Epithelial cell of esophagus (primary cell): ENCODE measurements around the gene DNAH9.

ENCODE experiments used
- DNase-seq: peaks from one replicate; pipeline ENCODE4 v3.0.0; 2010; ENCODE audit warnings: low read depth
- H3K4me3 ChIP-seq: 2 replicates; pipeline ENCODE4 v1.5.1; 2011; ENCODE audit warnings: mild to moderate bottlenecking, low read length, control low read depth
- CTCF ChIP-seq: IDR thresholded peaks from 2 replicates; pipeline ENCODE4 v1.5.1; 2011; ENCODE audit warnings: low read depth, mild to moderate bottlenecking, low read length, control low read depth, inconsistent platforms; ENCODE audit not compliant: insufficient read depth; ENCODE audit errors: missing control alignments

Gene DNAH9

GRCh38 chr17:11900655-11901054 is 302.4 kb downstream of the DNAH9 start:
- H3K4me3 ChIP-seq: no peak overlapping the region
- TF ChIP-seq CTCF: no peak

GRCh38 chr17:11901931-11902330 is 303.7 kb downstream of the DNAH9 start:
- no peak for DNase-seq
- no peak overlapping the region for H3K4me3 ChIP-seq
- TF ChIP-seq CTCF: no peak

More at GRCh38 chr17:11900655-11901054, 302.4 kb downstream of the DNAH9 start:
- DNase-seq: no peak

DNA sequence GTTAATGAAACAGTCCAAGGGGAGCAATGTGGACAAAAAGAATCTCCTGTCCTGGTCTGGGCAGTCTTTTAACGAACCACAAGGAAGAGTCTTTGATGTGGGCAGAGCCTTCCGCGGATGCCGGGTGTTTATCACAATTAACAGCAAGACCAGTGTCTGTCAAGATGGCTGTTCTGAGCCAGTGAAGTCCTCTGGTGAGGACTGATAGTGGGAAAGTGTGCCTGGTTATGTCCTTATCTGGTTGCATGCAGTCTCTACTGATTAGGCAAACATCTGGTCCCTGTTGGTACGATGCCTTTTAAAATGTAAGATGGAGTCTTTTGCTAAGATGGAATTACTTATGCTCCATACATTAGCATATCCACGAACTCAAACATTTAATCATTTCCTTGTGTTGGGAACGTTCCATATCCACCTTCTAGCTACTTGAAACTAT is 310.5 kb downstream of the DNAH9 start:
- no peak overlapping the region for H3K4me3 ChIP-seq
- TF ChIP-seq CTCF: no peak
- DNase-seq: no peak

DNA sequence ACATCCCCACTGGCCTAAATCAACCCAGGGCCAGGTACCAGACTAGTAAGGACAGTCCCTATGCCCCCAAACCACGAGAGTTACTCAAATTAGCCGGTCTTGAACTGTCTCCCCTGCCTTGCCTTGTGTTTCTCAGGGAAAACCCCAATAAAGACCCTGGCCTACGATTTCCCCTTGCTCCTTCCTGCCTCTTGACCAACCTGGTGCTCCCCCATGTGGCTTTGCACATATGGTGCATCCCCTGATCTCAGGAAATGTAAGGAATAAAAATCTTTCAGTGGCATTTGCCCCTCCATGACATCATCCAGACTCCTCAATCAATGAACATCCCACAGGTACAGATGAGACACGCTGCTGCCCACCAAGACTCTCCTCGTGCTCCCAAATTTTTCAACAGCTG is 311.1 kb downstream of the DNAH9 start:
- TF ChIP-seq CTCF: no peak
- H3K4me3 ChIP-seq: no peak overlapping the region
- no peak for DNase-seq

- no peak for TF ChIP-seq CTCF
- DNase-seq: no peak
- H3K4me3 ChIP-seq: no peak overlapping the region
These were observed 317.8 kb downstream of the DNAH9 start for GRCh38 chr17:11916091-11916490.

- H3K4me3 ChIP-seq: no peak overlapping the region
- TF ChIP-seq CTCF: no peak
- no peak for DNase-seq
These were observed 319.1 kb downstream of the DNAH9 start for GRCh38 chr17:11917415-11917814.

DNA sequence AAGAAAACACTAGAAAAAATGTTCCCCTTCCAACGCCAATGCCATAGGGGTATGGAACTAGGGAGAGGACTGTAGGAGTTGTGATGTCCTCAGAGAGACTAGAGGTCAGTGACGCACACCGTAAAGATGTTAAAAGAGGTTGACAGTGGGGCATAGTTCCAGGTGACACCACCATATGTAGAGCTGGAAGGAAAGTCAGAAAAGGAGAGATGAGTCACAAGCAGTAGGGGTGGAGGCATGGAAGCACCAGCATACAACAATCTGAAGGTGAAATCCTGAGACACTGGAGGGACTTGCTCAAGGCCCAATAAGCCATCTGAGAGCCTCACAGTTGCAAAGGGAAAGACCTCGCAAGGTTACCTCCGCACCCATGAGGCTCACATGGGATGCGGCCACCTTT is 323.0 kb downstream of the DNAH9 start:
- TF ChIP-seq CTCF: no peak
- peak; percentile 7 for DNase-seq
- no peak overlapping the region for H3K4me3 ChIP-seq
